ENCODE measurements around the gene DEPDC4.

- TF ChIP-seq POLR2A (IDR thresholded peaks at IDR 0.05; ENCODE audit: low read depth, low read length) (no peak), CHD1 (IDR thresholded peaks at IDR 0.05; ENCODE audit: low read depth, low read length) (no peak), IKZF1 (conservative IDR thresholded peaks at IDR 0.05) (no peak), CTCF (IDR thresholded peaks at IDR 0.05 in 2 of 3, conservative IDR thresholded peaks at IDR 0.05 in 1 of 3; ENCODE audit: control insufficient read depth in 2 of 3, extremely low read depth in 1 of 3, insufficient read depth in 1 of 3, low read depth in 3 of 3, low read length in 3 of 3) (no peak), RELA (IDR thresholded peaks at IDR 0.05; ENCODE audit: borderline replicate concordance, partially characterized antibody) (no peak), EP300 (IDR thresholded peaks at IDR 0.05; ENCODE audit: borderline replicate concordance in 1 of 2, control insufficient read depth in 1 of 2, low read depth in 2 of 2, low read length in 2 of 2) (no peak), BMI1 (IDR thresholded peaks at IDR 0.05; ENCODE audit: borderline replicate concordance) (no peak), EZH2 (IDR thresholded peaks at IDR 0.05; ENCODE audit: borderline replicate concordance, control insufficient read depth, low read depth, low read length) (no peak), ZBTB33 (IDR thresholded peaks at IDR 0.05) (no peak), MAX (IDR thresholded peaks at IDR 0.05; ENCODE audit: low read depth, low read length) (no peak), PKNOX1 (IDR thresholded peaks at IDR 0.05) (no peak)
Measured at GRCh38 chr12:100214518-100214917, 52.4 kb downstream of the DEPDC4 start.
